HG03432 (cell line): ENCODE results near the gene LRRC25.

Experiments used
- ATAC-seq: cut with Tn5 transposase; IDR thresholded peaks from one replicate; pipeline ENCODE4 v1.9.1; 2021; ENCODE audit warnings: mild to moderate bottlenecking, moderate library complexity; ENCODE audit not compliant: unreplicated experiment

The LRRC25 gene

DNA sequence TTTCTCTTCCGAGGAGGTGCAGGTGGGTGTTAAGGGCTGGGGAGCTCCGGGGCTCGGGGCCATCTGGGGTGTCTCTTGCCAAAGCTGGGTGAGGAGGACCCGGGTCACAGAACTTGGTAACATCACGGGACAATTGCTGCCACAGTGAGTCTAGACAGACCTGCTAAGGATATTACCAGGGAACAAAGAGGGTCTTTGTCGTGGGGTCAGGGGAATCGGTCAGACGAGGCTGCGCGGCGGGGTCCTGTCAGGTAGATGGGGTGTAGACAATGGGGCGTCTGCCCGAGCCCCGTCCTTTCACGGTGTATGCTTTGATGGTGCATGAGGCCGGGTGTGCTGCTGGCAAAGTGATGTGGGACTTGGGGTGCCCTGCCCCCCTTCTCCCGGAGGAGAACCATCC, 49.3 kb downstream of the LRRC25 start:
- ATAC-seq: no peak

DNA sequence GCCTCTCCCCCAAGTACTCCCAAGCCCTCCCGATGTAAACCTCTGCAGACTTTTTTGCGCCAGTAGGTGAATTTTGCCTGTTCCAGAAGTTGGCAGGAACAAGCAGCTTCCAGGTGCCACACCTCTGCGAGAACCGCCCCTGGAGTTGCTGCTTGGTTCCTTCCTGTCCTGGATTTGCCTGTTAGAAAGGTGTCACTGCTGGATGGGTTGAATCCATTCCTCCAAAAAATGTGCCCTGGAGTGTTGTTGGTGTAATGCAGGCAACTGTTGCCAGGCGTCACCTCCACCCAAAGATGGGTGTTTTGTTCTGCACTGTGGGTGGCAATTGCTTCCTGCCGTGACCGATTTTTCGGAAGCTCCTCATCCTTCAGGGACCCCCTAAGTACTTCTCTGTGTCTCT, 51.3 kb downstream of the LRRC25 start:
- no peak for ATAC-seq

DNA sequence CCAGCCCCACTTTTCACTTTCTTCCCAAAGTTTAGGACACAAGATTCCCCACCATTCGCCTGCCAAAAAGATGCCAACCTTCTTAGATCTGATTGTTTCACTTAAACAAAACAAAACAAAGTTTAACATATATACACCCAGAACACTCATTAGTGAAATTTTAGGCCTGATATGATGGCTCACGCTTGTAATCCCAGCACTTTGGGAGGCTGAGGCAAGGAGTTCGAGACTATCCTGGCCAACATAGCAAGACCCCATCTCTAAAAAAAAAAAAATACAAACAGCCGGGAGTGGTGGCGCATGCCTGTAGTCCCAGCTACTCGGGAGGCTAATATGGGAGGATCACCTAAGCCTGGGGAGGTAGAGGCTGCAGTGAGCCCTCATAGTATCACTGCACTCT, 52.1 kb downstream of the LRRC25 start:
- ATAC-seq: no peak

DNA sequence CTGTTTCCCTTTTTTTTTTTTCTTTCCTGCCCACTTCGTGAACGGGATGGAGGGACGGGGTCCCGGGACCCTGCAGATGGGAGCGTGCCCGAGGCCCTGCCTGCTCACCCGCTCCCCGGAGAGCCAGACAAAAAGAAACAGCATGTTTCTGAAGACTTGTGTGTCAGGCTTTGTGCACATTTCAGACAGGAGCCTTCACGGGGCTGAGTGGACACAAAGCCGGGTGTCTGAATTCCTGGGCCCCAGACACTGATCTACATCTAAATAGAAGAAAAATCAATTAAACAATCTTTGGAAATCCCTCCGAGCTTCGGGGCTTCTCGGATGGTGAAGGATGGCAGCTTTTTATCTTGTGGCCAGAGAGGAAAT, 52.9 kb downstream of the LRRC25 start:
- ATAC-seq: no peak

DNA sequence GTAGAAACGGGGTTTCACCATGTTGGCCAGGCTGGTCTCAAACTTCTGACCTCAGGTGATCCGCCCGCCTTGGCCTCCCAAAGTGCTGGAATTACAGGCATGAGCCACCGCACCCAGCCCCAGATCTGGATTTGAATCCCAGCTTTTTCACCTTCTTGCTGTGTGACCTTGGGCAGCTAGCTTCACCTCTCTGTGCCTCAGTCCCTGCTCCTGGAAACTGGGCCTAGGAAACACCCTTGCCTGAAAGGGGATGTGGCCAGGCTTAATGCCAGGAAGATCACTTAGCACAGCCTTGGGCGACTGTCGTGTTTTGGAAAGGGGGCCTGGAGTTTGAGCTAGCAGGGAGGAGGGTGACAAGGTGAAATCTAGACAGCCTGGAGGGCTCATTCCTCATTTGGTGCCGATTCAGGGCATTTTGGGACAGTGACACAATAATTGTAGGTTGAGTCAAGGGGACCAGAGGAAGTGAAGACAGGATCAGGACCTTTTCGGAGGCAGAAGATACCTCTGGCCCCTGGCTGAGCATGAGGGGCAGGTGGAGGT, 55.3 kb downstream of the LRRC25 start:
- no peak for ATAC-seq
